GM21825 (cell line): ENCODE data around the gene TMEM108.

ENCODE experiments used
- ATAC-seq: cut with Tn5 transposase; IDR thresholded peaks from one replicate; pipeline ENCODE4 v1.9.1; 2021; ENCODE audit warnings: mild to moderate bottlenecking, moderate library complexity; ENCODE audit not compliant: unreplicated experiment

Gene TMEM108

DNA sequence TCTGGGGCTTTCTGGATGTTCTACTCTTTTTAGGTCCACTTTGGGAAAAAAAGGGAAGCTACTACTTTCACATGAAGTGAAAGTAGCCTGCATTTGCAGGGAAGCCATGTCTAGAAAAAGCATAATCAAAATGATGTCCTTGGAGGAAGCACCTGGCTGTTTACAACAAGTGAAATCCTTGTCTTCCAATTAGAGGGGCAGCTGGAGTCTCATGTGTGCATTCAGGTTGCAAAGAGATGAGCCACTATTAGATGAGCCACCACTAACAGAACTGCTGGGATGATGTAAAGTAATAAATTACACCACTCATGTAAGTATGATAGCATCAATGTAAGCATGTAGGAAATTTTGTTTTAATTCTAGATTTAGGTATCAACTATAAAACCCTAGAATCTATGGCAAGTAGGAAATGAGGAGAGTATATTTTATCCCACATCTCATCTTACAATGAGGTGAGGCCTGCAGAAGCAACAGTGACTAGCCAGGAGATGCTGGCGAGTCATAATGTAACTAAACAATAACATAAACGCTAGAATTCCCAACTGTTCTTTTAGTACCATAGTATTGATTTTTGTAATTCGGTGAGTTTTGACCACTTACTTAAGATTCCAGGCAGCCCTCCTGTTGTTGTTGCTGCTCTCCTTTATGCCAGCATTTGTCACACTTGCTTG, 75.9 kb downstream of the TMEM108 start:
- ATAC-seq = no peak

DNA sequence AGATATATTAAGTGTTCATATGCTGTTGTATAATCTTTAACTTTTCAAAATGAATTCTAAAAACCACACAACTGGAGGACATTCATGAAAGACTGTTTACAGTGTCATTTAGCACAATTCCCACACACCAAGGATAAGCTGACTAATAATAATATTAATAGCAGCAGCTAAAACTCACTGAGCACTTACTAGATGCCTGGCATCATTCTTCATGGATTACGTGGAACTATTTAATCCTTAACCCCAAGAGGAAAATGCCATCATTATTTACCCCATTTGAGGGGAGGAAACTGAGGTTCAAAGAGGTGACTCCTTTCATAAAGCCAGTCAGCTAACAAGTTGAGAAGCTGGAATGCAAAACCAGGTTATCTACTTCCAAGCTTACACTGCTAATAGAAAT, 77.0 kb downstream of the TMEM108 start:
- no peak for ATAC-seq

GRCh38 chr3:133117342-133117741, 79.2 kb downstream of the TMEM108 start:
- ATAC-seq = no peak

DNA sequence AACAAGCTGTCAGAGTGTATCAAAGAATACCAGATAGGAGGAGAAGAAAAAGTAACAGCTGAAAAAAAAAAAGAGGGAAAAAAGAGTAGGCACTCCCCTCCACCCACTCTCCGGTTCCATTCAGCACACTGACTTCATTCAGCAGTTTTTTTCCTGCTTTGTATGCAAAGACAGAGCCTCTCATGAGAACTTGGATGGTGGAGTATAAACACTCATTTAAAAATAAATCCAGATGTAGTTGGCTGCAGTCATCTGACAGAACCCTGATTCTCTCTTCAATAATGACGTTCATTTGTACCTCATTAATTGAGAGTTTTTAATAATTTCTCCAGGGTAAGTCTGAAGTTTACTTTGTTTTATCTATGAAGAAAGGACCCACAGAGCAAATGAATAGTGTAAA, 81.0 kb downstream of the TMEM108 start:
- no peak for ATAC-seq

DNA sequence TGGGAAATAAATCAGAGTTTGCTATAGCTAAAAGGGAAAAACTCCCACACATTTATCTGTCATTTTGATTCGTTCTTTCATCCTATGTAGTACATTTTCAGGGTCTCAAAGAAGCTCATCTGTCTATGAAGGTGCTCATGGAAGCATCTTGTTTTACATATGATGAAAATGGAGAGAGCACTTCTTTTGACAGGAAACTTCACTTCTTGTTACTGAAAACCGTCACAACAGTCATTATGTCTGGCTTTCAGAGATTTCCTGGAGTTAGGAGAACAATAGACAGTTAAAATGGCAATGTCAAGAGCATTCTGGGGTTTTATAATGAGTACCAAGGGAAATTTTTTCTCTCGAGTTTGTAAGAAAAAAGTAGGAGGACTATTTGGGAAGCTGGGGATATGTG, 83.3 kb downstream of the TMEM108 start:
- ATAC-seq = no peak

DNA sequence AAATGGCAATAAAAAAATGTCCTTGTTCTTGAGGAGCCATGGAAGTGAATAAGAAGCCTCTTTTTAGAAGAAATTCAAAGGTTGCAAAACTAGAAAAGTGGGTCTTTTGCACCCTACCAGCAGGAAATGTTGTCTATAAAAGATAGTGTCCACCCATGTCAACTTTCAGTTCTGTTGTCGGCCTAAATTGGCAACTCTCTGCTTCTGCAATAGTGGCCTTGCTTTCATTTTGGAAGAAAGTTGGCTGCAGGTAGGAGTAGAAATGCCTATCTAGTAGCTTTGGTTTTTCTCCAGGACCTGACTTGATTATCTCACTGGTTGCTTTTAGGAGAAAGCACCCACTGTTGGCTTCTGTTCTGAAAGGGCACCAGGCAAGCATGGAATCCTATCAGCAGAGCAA, 85.4 kb downstream of the TMEM108 start:
- ATAC-seq = no peak

DNA sequence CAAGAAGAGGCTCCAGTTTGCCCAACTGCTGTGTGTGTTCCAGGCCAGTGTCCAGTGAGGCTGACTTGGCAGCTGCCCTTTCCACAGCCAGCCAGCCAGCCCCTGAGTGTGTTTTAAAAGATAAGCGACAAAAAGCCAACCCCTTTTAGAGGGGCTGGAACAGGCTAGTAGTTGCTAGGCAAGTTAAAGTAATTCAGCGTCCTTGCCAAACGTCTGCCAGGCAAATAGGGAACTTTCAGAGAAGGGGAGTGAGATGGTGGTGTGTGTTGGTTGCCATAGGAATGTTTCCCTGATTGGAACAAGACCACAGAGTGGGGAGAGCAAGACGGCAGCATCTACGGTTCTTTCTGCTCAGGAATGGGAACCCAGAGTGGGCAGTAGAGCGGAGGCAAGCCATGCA, 86.3 kb downstream of the TMEM108 start:
- no peak for ATAC-seq

DNA sequence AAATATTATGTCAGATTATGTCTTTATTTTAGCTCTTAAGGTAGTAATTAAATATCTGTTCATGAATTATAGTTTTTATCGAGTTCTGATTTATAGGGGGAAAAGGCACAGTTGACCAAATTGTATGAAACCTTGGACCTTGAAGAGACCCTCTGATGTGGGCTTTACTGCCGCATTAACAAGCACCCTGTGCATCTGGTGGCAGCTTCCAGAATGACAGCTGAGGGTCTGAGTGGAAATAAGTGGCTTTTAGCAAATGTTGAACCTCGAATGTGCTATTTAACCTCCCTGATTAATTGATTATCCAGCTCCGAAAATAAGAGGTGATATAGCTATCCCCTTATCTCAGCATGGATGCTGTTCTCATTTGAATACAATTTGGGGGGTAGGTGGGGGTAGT, 87.0 kb downstream of the TMEM108 start:
- no peak for ATAC-seq

DNA sequence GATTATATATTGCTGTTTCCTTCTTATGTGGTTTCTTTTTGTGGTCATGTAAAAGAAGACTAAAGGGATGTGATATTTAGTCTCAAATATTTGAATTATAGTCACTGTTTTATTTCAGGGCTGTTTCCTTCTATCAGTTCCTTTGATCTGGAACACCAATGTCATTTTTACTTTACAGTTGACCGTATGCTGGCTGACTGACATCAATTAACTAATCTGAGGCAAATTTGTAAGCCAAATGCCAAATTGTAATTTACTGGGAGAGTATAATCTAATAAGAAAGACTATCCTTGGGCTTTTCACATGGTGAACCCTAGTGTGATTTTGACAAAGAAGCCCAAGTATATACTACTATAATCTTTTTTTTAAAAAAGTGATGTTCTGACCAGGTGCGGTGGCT, 87.6 kb downstream of the TMEM108 start:
- ATAC-seq = no peak

GRCh38 chr3:133127381-133127780, 89.2 kb downstream of the TMEM108 start:
- ATAC-seq = no peak

DNA sequence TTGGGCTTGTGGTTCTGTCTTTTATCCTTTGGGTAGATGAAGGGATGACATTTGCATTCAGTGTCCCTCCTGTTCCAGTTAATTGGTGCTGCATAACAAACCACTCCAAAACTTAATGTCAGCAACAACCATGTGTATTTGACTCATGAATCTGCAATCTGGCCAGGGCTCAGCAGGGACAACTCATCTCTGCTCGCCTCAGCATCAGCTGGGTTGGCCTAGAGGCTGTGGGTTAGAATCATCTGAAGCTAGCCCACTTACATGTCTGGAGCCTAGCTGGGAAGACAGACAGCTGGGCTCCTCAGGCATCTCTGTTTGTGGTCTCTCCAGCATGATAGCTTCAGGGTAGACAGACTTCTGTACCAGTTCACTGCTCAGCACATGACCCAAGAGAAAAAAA, 92.0 kb downstream of the TMEM108 start:
- ATAC-seq = no peak

GRCh38 chr3:133135306-133135705, 97.1 kb downstream of the TMEM108 start:
- ATAC-seq = no peak

DNA sequence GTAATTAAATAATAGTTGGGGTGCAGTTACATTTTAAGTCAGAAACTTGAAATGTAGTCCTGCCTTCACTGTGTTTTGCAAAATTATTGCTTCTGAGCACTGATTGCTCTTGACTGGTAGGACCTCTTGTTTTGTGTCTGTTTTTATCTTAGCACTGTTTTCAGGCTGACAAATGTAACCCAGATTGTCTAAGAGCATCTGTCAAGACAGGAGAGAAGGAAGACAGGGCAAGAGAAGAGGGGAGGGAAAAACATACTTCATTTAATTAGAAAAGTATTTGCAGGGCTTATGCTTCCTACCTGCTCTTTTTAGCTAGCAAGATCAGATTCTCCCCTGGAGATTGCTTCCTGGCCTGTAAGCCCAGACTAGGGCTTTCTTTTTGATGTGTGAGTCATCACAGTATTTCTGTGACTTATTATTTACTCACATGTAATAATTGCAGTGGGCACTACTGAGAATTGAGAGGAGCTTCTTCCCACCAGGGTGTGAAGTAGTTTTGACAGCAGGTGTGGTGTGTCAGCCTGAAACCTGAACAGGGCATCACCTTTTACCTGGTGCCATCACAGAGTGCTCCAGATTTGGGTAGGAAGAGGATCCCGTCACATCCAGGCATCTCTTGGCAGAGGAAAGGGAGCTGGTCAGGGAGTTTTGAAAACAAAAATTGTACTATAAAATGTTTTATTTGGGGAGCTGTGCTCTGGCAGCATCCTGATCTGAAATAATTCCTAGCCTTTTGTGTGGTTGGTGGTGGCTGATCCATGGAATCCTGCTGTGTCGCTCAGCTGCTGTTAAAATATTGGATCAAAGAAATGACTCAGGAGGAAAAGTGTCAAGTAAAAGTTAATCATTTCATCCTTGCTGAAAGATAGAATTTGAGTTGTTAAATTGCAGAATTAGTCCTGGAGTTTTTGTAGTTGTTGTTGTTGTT, 98.2 kb downstream of the TMEM108 start:
- peak; percentile 59 for ATAC-seq

DNA sequence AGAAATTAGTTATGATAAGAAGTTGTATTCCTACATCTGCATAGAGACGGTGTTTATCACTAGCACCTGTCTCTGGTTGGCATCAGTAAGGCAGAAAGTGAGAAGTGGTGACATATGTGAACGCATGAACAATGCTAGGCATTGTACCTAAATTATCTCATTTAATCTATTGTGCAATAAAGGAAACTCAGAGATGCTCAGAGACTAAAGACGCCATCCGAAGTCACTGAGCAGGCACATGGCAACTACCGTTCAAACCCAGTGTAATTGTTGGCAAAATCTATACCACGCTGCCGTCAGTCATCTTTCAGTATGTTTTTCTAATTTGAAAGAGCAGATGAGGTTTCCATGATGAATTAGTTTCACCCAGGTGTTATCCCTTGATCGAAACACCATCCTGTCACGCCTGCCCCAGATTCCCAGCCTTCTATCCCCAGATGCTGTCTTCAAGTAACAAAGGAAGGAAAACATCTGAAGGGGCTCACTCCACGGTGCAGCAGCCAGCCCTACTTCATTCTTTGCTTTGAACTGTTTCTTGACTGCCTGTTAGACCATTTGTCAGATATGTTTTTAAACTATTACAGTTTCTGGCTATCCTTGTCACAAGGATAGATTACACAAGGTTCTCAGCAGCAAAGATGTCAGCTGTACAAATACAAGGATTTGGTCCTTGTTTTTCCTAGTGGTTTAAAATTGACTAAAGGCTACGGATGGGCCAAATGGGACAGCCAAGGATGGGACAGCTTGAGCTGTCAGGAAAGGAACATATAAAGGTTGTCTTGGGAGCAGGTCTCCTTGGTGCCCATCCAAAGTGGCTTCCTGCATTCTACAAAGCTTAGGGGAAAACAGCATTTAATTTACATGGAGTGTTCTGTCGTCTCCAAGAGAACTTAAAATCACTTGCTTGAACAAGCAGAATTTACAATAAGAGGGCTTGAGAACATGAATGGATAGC, 99.1 kb downstream of the TMEM108 start:
- no peak for ATAC-seq

- ATAC-seq = peak; percentile 84
These were observed 99.8 kb downstream of the TMEM108 start for GRCh38 chr3:133138017-133138416.

DNA sequence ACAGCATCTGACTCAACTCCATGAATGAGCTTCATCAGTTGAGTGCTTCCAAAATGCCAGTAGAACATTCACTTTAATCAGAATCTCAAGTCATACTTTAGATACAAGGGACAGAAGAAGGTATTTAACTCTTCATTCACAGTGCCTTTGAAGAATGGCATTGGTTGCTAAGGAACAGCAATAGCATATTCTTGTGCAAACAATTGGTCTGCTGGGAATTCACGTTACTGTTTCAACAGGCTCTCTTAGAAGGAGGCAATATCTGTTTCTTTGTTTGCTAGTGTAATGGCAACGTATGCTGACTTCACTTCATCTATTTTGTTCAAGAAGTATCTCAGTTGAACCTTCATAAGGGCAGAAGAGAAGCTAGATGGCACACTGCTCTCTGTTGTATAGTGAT, 113.9 kb downstream of the TMEM108 start:
- no peak for ATAC-seq

DNA sequence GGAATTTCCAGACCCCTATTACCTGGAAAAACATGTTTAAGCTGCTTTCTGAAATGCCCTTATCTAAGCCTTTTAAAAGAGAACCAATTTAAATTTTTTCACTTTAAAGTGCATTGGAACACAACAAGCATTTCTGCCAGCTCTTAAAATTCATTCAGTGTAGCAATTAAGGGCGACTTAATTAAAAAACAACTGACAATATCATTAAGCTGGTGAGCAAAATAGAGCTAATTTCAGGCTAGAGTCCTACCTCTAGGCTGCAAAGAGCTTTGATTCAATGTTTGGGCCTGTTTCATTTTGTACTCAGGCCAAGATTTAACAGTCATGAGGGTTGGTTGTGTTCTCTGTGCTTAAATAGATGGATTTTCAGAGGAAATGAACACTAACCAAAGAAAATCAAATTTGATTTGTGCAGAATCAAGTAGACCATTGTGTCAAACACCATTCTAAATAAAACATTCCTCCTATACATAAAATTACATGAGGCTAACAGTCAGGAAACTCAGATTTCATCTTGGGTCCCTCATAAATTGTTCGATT, 114.6 kb downstream of the TMEM108 start:
- ATAC-seq = no peak

- no peak for ATAC-seq
These were observed 115.2 kb downstream of the TMEM108 start for GRCh38 chr3:133153382-133153781.

- no peak for ATAC-seq
These were observed 119.5 kb downstream of the TMEM108 start for GRCh38 chr3:133157716-133158115.

GRCh38 chr3:133158686-133159085, 120.5 kb downstream of the TMEM108 start:
- ATAC-seq = no peak
